Activated CD8-positive, alpha-beta memory T cell treated with anti-CD3 and anti-CD28 coated beads for 24 hours (primary cell): Measurements from ENCODE around the gene CEACAM8.
"Not testable (repeated sequence)": the region's sequence is repeated elsewhere in the genome, so short reads cannot be mapped to it uniquely, and the experiment has no call there.

ENCODE experiments used
- DNase-seq: peaks from one replicate; pipeline ENCODE4 v3.0.0-alpha.2; 2020

Gene CEACAM8

DNA sequence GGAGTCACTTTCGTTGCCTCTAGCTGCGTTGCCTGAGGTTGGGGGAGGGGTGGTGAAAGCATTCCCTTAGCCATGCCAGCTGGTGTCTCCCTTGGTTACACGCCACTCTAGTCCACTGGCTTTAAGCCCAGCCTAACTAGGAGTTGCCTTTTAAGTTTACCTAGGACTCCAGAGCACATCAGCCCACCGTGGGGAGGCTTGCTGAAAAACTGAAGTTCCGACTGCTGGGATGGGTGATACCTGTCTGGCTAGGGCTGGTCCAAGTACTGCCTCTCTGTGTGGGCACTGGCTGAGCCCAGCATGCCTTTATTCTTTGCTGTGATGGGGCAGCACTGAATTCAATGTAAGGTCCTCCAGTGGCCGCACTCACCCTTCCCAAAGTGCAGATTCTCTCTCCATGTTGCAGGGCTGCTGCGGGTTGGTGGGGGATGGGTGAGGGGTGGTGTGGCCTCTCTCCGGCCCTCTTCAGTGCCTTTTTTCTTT lies 54.6 kb downstream of the CEACAM8 start:
- peak; percentile 48 for DNase-seq

- DNase-seq: peak; percentile 30
These were observed 55.6 kb downstream of the CEACAM8 start for GRCh38 chr19:42538841-42539709.

DNA sequence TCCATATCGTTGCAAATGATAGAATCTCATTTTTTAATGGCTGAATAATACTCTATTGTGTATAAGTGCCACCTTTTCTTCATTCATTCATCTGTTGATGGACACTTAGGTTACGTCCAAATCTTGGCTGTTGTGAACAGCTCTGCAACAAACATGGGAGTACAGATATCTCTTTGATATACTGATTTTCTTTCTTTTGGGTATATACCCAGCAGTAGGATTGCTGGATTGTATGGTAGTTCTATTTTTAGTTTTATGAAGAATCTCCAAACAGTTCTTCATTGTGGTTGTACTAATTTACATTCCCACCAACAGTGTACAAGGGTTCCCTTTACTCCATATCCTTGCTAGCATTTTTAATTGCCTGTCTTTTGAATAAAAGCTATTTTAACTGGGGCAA lies 59.4 kb downstream of the CEACAM8 start:
- not testable (repeated sequence) for DNase-seq

DNA sequence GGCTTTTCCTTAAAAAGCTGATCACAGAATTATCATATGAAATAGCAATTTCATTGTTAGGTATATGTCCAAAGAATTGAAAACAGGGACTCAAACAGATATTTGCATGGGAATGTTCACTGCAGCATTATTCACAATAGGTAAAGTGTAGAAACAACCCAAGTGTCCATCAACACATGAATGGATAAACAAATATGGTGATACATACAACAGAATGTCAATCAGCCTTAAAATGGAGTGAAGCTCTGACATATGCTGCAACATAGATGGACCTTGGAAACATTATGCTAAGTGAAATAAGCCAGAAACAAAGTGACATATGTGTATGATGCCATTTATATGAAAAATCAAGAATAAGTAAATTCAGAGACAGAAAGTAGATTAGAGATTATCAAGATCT lies 60.3 kb downstream of the CEACAM8 start:
- no peak for DNase-seq

DNA sequence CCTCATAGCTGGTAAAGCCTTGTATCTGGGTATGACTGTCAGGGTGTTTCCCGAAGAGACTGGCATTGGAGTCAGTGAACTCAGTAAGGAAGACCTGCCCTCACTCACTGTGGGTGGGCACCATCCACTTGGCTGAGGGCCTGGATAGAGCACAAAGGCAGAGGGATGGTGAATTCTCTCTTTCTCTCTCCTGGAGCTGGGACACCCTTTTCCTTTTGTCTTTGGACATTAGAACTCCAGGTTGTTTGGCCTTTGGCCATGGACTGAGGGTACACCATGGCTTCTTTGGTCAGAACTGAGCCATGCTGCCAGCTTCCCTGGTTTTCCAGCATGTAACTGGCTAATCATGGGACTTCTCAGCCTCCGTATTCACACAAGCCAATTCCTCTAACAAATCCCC lies 61.8 kb downstream of the CEACAM8 start:
- DNase-seq: no peak

- no peak for DNase-seq
These were observed 63.4 kb downstream of the CEACAM8 start for GRCh38 chr19:42531313-42531712.
